Mucosa of descending colon (tissue), 3 donors: ENCODE measurements around the gene GSC. TPM values are rescaled to one million over a fixed set of nuclear protein-coding genes. Genes with fewer than 3 reads are reported as not detected.

Experiments used
- ATAC-seq: fragments of 200-7000 bp; cut with Tn5 transposase; one replicate; pipeline ENCODE4 v1.9.1; 2020; ENCODE audit warnings: mild to moderate bottlenecking, moderate library complexity
- DNase-seq, 3 donors: peaks; one replicate each; pipeline ENCODE4 v3.0.0-alpha.2; 2020
- H3K36me3 ChIP-seq: fragments of 200-600 bp; one replicate; pipeline ENCODE4 v1.8.0; 2021; ENCODE audit warnings: low read depth, mild to moderate bottlenecking
- H3K4me1 ChIP-seq: fragments of 200-600 bp; one replicate; pipeline ENCODE4 v1.8.0; 2021; ENCODE audit warnings: low read depth, mild to moderate bottlenecking
- H3K4me3 ChIP-seq: fragments of 200-600 bp; one replicate; pipeline ENCODE4 v1.8.0; 2021; ENCODE audit warnings: mild to moderate bottlenecking
- H3K9me3 ChIP-seq: fragments of 200-600 bp; one replicate; pipeline ENCODE4 v1.8.0; 2021; ENCODE audit warnings: mild to moderate bottlenecking
- CTCF ChIP-seq: fragments of 200-600 bp; IDR thresholded peaks from one replicate; pipeline ENCODE4 v1.8.0; 2022; ENCODE audit warnings: antibody characterized with exemption, mild to moderate bottlenecking
- intact Hi-C, 2 donors: fragments of 100-400 bp; cut with DNase I in 1 of 2; cut with micrococcal nuclease in 1 of 2; formaldehyde crosslinking; loops; one replicate each; pipeline versions ENCODE4 v1.11.0 to v1.11.1; 2022; cut with DNase I, micrococcal nuclease
- total RNA-seq, 3 donors: library from RNA; stranded (reverse); fragmentation: NEBNext Ultra II Directional in 2 of 3; extraction: Animal tissue kit (Norgen Biotek cat#: 25700) in 2 of 3; gene quantifications; one replicate each; pipeline versions ENCODE4 v1.2.1 to v1.2.4, GENCODE V29; 2021 to 2023
- donor health status: DM: no; HTN: no; CAD: no; lungs with moderate emphysema.
- donor health status: DM: no; HTN: no; CAD: no.
- donor health status: DM: no; HTN: yes; CAD: no.

The GSC gene
- total RNA-seq, 3 donors from 2014 or later = not detected

GRCh38 chr14:94764573-94764972 is 5.3 kb downstream of the GSC start:
- intact Hi-C loops = no loop called here
- H3K4me3 ChIP-seq = no peak overlapping the region
- no peak for ATAC-seq
- DNase-seq = no peak
- H3K9me3 ChIP-seq = no peaks in the 10 kb centered on the region
- TF ChIP-seq CTCF = no peak
- H3K4me1 ChIP-seq = peaks cover 14% of the 10 kb centered on the region
- no peaks in the 10 kb centered on the region for H3K36me3 ChIP-seq

- no peaks in the 10 kb centered on the region for H3K9me3 ChIP-seq
- ATAC-seq (no peak), DNase-seq (no peak)
- H3K4me3 ChIP-seq = no peak overlapping the region
- no peaks in the 10 kb centered on the region for H3K36me3 ChIP-seq
- H3K4me1 ChIP-seq = no peaks in the 10 kb centered on the region
- no peak for TF ChIP-seq CTCF
- intact Hi-C loops = no loop called here
These were observed 7.5 kb downstream of the GSC start for GRCh38 chr14:94762431-94762830.

GRCh38 chr14:94761997-94762377 is 7.9 kb downstream of the GSC start:
- Histone ChIP-seq H3K9me3 (no peaks in the 10 kb centered on the region), H3K4me3 (no peak overlapping the region), H3K4me1 (no peaks in the 10 kb centered on the region), H3K36me3 (no peaks in the 10 kb centered on the region)
- no peak for TF ChIP-seq CTCF
- ATAC-seq (no peak), DNase-seq (no peak)
- intact Hi-C loops = no loop called here

- intact Hi-C loops = no loop called here
- no peak for ATAC-seq
- no peak for DNase-seq
- TF ChIP-seq CTCF = no peak
- Histone ChIP-seq H3K4me1 (no peaks in the 10 kb centered on the region), H3K9me3 (no peaks in the 10 kb centered on the region), H3K36me3 (no peaks in the 10 kb centered on the region), H3K4me3 (no peak overlapping the region)
These were observed 8.4 kb downstream of the GSC start for GRCh38 chr14:94761348-94761996.

- Histone ChIP-seq H3K4me1 (no peaks in the 10 kb centered on the region), H3K36me3 (no peaks in the 10 kb centered on the region), H3K9me3 (no peaks in the 10 kb centered on the region), H3K4me3 (no peak overlapping the region)
- TF ChIP-seq CTCF = no peak
- DNase-seq = no peak
- intact Hi-C loops = no loop called here
- ATAC-seq = no peak
These were observed 13.5 kb downstream of the GSC start for GRCh38 chr14:94756310-94756882.
